OCI-LY7 (cell line): ENCODE data around the gene AOC2.

Experiments used
- CTCF ChIP-seq: fragments of 200-600 bp; sonication (generic); conservative IDR thresholded peaks from 2 replicates; pipeline ENCODE4 v1.5.1; 2014; ENCODE audit warnings: mild to moderate bottlenecking, antibody characterized with exemption, low read length, moderate library complexity, mixed read lengths
- EZH2phosphoT487 ChIP-seq: fragments of 200-600 bp; sonication (generic); IDR thresholded peaks from 2 replicates; pipeline ENCODE4 v1.6.1; 2018; ENCODE audit warnings: low read depth, borderline replicate concordance, mild to moderate bottlenecking, mixed run types, antibody characterized with exemption, low read length, moderate library complexity, mixed read lengths

DNA sequence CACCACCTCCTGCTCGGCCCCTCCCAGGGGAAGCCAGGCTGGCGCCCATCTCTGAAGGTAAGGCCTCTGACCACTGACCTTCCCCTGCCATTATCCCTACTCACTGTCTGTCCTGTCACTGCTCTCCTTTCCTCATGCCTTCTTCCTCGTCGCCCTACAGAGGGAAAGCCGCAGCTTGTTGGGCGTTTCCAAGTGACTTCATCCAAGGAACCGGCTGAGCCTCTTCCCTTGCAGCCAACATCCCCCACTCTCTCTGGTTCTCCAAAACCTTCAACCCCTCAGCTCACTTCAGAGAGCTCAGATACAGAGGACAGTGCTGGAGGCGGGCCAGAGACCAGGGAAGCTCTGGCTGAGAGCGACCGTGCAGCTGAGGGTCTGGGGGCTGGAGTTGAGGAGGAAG, 48.9 kb upstream of the AOC2 start:
- TF ChIP-seq EZH2phosphoT487: no peak
- no peak for TF ChIP-seq CTCF
